Breast epithelium (tissue), 3 donors: ENCODE results near the gene NFKBIA.
"Not testable (repeated sequence)": the region's sequence is repeated elsewhere in the genome, so short reads cannot be mapped to it uniquely, and the experiment has no call there.

Experiments
- POLR2AphosphoS5 ChIP-seq, 3 donors: sonication (generic); formaldehyde crosslinking; IDR thresholded peaks; one replicate each; pipeline ENCODE4 v1.6.1; 2017; ENCODE audit warnings: antibody characterized with exemption in 3 of 3
- TF ChIP-seq, protein P1 (sequence below), 3 donors: fragments of 450-650 bp; IDR thresholded peaks; one replicate each; pipeline ENCODE4 v1.5.1; 2016 to 2017; ENCODE audit warnings: antibody characterized with exemption in 3 of 3, mild to moderate bottlenecking in 3 of 3, moderate library complexity in 3 of 3

DNA sequence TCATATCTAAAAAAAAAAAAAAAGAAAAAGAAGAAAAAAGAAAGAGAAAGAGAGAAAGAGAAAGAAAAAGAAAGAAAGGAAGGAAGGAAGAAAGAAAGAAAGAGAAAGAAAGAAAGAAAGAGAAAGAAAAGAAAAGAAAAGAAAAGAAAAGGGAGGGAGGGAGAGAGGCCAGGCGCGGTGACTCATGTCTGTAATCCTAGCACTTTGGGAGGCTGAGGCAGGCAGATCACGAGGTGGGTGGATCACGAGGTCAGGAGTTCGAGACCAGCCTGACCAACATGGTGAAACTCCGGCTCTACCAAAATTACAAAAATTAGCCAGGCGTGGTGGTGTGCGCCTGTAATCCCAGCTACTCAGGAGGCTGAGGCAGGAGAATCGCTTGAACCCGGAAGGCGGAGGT, 31.3 kb downstream of the NFKBIA start:
- TF ChIP-seq, protein P1, sequence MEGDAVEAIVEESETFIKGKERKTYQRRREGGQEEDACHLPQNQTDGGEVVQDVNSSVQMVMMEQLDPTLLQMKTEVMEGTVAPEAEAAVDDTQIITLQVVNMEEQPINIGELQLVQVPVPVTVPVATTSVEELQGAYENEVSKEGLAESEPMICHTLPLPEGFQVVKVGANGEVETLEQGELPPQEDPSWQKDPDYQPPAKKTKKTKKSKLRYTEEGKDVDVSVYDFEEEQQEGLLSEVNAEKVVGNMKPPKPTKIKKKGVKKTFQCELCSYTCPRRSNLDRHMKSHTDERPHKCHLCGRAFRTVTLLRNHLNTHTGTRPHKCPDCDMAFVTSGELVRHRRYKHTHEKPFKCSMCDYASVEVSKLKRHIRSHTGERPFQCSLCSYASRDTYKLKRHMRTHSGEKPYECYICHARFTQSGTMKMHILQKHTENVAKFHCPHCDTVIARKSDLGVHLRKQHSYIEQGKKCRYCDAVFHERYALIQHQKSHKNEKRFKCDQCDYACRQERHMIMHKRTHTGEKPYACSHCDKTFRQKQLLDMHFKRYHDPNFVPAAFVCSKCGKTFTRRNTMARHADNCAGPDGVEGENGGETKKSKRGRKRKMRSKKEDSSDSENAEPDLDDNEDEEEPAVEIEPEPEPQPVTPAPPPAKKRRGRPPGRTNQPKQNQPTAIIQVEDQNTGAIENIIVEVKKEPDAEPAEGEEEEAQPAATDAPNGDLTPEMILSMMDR (IDR thresholded peaks at IDR 0.05): not testable (repeated sequence)
- TF ChIP-seq POLR2AphosphoS5 (IDR thresholded peaks at IDR 0.05): not testable (repeated sequence)
